Suppressor macrophage treated with lipopolysaccharide for 1 hour (primary cell): ENCODE measurements around the gene BRPF1.
A peak's percentile ranks its signal among the peaks of the same experiment; 100 is the strongest.

Source experiments
- DNase-seq, 3 donors: peaks; one replicate each; pipeline ENCODE4 v3.0.0-alpha.2; 2020 to 2022

BRPF1 gene

DNA sequence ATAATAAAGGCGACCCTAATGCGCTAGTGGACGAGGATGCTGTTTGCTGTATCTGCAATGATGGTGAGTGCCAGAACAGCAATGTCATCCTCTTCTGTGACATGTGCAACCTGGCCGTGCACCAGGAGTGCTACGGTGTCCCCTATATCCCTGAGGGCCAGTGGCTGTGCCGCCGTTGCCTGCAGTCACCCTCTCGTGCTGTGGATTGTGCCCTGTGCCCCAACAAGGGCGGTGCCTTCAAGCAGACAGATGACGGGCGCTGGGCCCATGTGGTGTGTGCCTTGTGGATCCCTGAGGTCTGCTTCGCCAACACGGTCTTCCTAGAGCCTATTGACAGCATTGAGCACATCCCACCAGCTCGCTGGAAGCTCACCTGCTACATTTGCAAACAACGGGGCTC, 7.6 kb downstream of the BRPF1 start:
- no peak for DNase-seq

DNA sequence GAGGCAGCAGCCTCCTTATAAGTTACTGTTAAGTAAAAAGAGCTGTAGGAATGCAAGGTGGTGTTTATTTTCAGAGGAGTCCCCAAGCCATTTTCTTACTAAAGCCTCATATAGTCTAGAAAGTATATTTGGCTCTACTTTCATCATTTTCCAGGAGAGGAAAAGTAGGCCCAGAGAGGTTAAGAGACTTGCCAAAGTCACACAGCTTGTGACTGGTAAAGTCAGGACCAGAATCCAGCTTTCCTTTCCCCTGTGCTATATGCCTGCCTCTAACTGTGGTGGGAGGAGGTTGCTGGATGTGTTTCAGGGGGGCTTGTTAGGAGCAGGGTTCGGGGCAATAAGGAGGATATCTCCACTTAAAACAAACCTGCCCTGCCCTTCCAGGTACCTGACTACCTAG, 11.0 kb downstream of the BRPF1 start:
- DNase-seq: no peak

DNA sequence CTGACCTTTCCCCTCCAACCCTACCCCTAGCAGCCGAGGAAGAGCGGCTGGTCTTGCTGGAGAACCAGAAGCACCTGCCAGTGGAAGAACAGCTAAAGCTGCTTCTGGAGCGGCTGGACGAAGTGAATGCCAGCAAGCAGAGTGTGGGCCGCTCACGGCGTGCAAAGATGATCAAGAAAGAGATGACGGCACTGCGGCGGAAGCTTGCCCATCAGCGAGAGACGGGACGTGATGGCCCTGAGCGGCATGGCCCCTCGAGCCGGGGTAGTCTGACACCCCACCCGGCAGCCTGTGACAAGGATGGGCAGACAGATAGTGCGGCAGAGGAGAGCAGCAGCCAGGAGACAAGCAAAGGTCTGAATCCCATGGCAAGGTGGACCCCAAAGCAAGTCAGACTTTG, 12.0 kb downstream of the BRPF1 start:
- DNase-seq: no peak

DNA sequence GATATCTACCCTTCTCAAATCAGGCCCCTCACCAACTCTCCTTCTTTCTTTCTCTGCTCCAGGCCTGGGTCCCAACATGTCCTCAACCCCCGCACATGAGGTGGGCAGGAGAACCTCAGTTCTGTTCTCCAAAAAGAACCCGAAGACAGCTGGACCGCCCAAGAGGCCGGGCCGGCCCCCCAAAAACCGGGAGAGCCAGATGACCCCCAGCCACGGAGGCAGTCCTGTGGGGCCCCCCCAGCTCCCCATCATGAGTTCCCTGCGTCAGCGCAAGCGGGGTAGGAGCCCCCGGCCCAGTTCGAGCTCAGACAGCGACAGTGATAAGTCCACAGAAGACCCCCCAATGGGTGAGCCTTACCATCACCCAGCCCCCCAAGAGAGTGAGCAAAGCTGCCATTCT, 12.6 kb downstream of the BRPF1 start:
- DNase-seq: no peak

DNA sequence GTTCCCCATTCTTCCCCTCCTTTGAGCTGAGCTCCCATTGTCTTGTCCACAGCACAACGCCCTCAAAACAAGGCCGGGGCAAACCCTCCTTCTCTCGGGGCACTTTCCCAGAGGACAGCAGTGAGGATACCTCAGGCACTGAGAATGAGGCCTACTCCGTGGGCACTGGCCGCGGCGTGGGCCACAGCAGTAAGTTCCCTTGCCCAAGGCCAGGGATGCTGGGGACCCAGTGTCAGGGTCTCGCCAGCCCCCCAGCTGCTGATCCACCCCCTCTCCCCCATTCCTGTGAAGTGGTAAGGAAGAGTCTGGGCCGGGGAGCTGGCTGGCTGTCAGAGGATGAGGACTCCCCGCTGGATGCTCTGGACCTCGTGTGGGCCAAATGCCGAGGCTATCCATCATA, 14.0 kb downstream of the BRPF1 start:
- no peak for DNase-seq

DNA sequence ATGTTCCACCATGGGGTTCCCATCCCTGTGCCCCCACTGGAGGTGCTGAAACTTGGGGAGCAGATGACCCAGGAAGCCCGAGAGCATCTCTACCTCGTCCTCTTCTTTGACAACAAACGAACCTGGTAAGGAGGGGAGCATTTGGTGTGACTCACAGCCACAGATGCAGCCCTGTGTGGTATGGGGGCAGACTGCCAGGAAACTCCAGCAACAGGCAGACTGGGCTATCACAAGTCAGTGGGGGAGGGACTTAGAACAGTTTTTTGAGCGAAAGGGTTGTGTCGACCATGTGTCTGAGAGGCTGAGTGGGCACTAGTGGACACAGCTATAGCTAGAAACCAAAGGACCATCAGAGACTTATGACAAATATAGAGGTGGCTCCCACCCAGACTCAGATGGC, 14.8 kb downstream of the BRPF1 start:
- DNase-seq: no peak

DNA sequence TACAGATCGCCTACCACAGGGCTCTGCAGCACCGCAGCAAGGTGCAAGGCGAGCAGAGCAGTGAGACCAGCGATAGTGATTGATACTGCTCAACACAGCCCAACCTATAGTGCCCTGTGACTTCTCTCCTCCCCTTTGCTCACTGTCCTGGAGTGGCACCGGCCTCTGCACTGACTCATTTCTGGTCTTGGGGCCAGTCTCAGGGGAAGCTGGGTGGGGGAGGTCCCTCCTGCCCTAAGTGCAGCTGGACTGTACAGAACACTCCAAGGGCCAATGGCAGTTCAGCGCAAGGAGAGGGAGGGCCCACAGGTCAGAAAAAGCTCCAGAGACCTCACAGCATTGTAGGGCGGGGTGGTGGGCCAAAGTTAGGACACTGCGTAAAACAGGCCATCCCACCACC, 15.7 kb downstream of the BRPF1 start:
- peak; percentile 56 to 74 (median 70) for DNase-seq

DNA sequence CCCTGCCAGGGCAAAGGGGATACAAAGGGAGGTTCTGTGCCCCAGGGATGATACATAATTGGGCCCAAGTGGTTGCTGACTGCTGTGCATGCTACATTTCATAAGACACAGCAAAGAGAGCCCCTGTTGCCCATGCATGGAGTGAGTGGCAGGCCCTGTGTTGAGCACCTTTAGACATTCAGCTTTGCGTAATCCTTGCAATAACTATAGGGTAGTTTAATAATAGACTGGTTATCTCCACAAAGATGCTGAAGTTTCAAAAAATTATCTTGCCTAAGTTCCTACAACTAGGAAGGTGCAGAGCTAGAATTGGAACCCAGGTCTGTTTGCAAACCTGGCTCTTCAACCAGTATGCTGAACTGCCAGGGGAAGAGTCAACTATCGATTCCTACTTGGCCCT, 16.5 kb downstream of the BRPF1 start:
- no peak for DNase-seq

DNA sequence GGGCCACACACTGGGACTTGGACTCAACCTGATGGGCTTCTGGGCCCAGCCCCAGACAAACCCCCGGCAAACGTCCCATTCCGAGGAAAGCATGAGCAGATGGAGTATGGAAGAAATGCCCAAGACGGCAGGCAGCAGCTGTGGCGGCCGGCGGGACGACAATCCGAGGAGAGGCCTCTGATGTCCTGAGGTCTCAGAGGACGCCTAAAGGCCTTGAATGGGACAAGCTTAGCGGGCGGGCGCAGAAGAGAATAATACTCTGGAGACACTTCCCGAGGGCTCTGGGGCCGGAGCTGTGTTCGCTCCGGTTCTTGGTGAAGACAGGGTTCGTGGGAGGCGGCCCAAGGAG, 17.7 kb downstream of the BRPF1 start:
- DNase-seq: no peak

DNA sequence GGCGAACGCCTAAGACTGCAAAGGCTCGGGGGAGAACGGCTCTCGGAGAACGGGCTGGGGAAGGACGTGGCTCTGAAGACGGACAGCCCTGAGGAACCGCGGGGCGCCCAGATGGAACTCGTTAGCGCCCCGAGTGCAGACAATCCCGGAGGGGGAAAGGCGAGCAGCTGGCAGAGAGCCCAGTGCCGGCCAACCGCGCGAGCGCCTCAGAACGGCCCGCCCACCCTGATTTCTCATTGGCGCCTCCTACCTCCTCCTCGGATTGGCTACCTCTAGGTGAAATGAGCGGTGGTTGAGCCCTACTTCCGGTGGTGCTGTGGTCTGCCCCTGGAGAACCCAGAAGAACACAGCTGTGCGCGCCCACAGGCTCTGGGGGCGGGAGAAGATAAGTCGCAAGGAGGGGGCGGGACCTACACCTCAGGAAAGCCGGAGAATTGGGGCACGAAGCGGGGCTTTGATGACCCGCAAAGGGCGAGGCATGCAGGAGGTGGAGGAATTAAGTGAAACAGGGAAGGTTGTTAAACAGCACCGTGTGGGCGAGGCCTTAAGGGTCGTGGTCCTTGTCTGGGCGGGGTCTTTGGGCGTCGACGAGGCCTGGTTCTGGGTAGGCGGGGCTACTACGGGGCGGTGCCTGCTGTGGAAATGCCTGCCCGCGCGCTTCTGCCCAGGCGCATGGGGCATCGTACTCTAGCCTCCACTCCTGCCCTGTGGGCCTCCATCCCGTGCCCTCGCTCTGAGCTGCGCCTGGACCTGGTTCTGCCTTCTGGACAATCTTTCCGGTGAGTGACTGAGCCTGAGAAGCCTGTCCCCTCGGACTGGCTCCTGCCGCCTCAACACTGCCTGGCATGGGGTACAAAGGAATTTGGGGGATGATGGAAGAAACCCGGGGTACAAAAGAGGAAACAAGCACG, 18.4 kb downstream of the BRPF1 start, which contains the start of gene OGG1:
Gene OGG1 (plus strand): TSS at position 308 of the 911 bp plus-strand sequence. CDS start 335 bp downstream, at position 643.
- peak; percentile 98 to 99 (median 98) for DNase-seq

DNA sequence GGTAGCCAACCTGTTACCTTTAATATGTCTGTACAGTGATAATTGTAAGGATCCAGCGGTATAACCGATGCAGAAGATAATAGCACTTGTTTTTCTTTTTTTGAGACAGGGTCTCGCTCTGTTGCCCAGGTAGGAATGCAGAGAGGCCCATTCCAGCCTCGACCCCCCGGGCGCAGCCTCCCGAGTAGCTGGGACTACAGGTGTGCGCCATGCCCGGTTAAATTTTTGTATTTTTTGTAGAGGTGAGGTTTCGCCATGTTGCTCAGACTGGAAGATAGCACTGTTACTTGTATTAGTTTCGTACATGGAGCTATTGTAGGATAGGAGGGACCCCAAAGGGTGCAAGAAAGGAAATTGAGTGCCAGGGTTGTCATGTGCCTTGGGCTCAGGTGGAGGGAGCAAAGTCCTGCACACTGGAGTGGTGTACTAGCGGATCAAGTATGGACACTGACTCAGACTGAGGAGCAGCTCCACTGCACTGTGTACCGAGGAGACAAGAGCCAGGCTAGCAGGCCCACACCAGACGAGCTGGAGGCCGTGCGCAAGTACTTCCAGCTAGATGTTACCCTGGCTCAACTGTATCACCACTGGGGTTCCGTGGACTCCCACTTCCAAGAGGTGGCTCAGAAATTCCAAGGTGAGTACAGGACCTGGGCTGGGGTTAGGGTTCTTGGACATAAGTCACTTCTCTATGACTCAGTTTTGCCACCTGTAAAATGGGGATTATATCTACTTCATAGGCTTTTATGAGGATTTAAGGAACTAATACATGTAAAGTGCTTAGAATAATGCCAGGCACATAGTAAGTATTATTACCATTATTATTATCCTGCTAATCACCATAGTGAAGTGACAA, 19.2 kb downstream of the BRPF1 start:
- DNase-seq: no peak

DNA sequence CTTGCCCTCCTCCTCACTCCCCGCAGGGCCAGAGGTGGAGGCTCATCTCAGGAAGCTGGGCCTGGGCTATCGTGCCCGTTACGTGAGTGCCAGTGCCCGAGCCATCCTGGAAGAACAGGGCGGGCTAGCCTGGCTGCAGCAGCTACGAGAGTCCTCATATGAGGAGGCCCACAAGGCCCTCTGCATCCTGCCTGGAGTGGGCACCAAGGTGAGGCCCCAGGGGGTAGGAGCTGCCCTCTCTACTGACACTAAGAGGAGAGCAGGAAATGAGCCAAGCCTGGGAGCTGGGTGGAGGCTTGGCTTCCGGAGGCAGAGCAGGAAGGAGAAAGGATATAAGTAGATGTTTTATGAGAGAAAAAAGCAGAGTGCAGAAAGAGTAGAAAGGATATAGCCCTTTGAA, 23.1 kb downstream of the BRPF1 start:
- no peak for DNase-seq

DNA sequence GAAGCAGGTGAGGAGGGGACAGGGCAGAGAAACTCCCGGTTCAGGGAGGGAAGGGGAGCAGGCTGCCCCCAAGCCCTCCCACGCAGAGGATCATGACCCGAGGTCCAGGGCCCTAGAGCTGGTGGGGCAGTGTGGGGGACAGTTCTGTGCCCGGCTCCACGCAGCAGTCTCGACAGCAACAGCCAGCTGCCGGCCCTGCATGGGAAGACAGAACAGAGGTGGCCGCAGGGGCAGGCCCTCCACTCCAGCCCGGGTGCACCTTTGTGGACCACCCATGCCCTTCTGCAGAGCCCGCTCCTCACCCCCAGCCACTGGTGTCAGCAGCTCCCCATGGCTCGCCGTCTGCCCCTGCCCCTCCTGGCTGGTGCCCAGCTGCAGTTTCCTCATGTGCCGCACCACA, 25.9 kb downstream of the BRPF1 start:
- no peak for DNase-seq

DNA sequence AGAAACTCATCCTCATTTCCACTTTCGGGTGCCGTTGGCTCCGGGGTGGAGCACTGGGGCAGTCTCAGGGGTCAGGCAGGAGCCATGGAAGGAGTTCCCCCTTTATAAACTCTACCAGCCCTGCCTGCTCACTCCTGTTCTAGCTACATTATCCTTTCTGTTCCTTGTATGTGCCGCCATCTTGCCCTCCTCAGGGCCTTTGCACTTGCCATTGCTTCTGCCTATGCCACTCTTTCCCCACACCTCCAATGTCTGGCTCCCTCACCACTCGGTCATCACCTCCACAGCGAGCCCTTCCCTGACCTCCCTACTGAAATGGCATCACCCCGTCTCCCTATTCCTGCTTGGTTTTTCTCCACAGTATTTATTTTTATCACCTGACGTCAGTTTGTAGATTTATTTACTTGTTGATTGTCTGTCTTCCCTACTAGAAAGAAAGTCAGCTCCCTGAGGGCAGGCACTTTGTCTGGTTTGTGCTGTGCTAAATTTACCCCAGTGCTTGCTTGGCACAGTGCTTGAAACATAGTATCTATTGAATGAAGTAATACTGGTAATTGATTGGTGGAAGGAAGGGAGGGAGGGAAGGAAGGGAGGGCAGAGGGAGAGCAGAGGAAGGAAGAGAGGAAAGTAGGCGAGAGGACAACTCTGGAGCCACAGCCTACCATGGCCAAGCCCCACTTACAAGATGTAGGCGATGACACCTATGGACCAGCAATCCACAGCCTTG, 29.4 kb downstream of the BRPF1 start:
- DNase-seq: no peak

DNA sequence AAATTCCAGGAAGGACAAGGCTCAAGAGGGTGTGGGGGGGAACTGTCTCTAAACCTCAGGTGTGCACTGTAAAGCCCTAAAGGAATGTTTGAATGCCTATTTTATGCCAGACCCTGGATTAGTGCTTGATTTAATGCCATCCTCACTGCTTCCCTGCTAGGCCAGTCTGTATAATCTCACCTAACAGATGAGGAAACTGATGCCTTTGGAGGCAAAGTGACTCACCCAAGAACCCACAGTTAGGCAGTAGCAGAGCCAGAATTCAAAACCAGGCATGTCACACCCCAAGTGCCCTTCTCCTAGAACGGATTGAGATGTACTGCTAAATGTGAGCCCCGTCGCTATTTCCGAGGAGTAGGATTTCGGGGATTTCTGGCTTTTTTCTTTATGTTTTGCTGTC, 30.4 kb downstream of the BRPF1 start:
- DNase-seq: no peak

DNA sequence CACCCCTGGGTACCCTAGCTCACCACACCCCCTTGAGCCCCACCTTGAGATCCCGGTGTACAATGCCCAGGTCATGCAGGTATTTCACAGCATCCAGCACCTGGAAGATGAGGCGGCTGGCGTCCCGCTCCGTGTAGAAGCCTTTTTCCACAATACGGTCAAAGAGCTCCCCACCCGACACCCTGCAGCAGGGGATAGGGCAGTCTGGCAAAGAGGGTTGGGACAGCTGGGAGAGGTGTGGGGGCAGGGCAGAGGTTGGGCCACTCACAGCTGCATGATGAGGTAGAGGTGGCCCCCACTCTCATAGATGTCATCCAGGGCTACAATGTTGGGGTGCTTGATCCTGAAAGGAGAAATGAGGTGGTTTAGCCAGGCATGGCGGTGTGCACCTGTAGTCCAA, 31.3 kb downstream of the BRPF1 start:
- DNase-seq: no peak

DNA sequence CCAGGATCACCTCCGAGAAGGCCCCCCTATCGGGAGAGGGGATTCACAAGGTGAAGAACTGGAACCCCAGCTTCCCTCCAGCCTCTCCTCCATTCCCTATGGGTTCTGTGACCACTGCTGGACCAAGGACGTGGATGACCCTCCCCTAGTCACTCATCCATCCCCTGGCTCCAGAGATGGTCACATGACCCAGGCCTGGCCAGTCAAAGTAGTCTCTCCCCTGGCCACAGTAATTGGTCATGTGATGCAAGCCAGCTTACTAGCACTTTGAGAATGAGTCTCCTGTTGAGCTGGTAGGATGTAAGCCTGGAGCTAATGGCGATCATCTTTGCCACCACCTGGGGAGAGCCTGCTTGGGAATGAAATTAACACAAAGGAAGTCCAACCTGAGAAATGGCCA, 34.3 kb downstream of the BRPF1 start:
- no peak for DNase-seq

DNA sequence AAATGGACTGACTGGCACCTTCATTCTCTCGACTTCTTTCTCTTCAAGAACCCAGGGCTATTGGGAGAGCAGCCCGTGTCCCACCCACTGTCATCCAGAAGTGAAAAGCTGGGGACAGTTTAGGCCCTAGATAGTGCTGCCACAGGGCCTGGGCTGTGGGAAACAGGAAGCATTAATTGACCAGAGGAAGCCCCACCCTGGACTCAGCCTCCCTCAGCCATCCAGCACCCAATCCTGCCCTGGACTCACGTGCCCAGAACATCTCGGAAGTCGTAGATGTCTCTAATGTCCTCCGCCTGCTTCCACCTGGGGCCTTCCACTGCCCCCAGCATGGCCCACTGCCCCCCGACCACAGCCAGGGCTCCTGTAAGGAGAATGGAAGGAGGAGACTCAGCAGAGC, 35.9 kb downstream of the BRPF1 start:
- DNase-seq: peak; percentile 49 to 53 (median 53)

DNA sequence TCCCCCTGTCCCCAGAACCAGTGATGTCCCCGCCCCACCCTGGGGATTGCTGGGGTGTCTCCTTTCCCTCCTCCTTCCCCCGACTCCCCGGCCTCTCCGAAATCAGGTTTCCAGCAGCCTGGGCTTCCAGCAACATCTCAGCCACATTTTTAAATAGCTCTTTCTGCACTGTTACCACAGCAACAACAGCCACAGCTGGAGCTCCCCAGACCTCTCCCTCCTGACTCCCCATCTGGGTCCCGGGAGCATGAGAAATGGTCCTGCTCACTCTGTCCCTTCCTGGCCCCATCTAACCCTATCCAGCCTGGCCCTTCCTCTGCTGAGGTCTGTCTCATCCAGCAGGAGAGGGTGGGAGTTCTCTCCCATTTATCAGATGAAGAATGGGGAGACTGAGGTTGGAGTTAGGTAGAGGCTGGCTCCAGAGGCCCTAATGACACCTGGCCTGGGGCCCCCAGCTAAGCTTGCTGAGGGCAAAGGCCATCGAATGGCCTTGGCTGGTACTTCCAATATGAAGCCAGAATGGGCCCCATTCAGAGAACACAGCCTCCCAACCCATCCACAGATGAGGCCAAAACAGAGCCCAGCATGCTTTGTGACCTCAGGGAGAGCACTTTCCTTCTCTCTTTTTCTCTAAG, 36.7 kb downstream of the BRPF1 start:
- DNase-seq: no peak

DNA sequence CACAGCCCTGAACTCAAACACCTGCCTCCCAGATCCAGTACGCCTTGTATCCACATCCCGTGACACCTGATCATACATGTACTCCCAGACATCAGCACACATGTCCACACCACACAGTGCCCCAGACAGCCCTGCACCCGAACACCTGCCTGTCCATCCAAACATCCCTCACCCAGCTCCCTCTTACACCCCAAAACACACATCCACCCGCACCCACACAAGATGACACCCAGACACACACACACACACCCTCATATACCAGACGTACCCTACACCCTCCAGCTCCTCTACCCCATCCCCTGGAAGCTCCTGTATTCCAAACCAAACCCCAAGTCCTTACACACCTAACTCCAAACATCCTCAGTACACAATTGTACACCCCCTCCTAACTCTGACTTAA, 37.5 kb downstream of the BRPF1 start:
- no peak for DNase-seq

DNA sequence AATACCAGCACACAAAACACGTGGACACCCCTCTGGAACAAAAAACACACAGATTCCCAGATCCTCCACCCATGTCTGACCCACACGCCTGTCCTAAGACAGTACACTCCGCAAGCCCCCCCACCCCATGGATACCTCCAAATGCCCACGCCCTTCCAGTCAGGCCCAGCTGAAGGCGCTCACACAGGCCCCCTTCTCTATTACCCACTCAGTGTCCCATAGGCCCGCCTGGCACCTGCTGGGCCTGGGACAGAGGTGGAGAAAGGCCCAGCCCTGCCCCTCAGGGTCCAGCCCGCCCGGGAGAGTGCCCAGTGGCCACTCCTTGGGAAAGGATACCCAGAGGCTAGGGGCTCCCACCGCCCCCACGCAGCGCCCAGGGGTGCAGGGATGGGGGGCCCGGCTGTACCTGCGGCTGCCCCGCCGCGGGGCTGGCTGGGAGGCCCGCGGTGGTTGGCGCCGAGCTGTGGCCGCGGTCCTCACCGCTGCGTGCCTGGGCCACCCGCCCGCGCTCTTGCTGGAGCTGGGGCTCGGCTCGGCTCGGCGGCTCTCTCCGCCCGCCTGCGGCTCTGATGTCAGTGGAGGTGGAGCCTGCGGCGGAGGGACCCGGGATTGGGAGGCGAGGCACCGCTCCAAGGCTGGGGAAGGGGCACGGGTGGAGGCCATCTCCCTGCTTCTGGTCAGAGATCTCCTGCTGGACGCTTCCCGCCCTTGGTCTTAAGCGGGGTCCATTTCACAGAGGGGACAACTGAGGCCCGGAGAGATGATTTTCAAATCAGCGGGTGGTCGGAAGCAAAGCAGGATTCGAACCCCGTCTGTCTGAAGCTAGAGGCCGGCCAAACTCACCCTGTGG, 38.1 kb downstream of the BRPF1 start, which contains the start of gene CAMK1:
Gene CAMK1 (minus strand): TSS at position 522 of the 850 bp plus-strand sequence. CDS start 2,198 bp downstream, outside the sequence.
- DNase-seq: peak; percentile 86 to 93 (median 88)
